Left lung (tissue), 14 donors: ENCODE measurements around the gene ZNF543. TPM values are rescaled to one million over a fixed set of nuclear protein-coding genes. Genes with fewer than 3 reads are reported as not detected.
"Not testable (repeated sequence)": the region's sequence is repeated elsewhere in the genome, so short reads cannot be mapped to it uniquely, and the experiment has no call there.

Source experiments
- ATAC-seq: fragments of 200-7000 bp; cut with Tn5 transposase; one replicate; pipeline ENCODE4 v1.9.1; 2020; ENCODE audit warnings: moderate library complexity
- DNase-seq, 4 donors: peaks; one replicate each; pipeline ENCODE4 v3.0.0-alpha.2; 2013 to 2020
- H3K27ac ChIP-seq, 2 donors: fragments of 200-600 bp; sonication (generic) in 1 of 2; one replicate each; pipeline versions ENCODE4 v1.5.0 to v1.8.0; 2020 to 2021
- H3K27me3 ChIP-seq, 2 donors: fragments of 200-600 bp; sonication (generic) in 1 of 2; one replicate each; pipeline versions ENCODE4 v1.5.0 to v1.8.0; 2020 to 2021
- H3K36me3 ChIP-seq, 2 donors: fragments of 200-600 bp; sonication (generic) in 1 of 2; one replicate each; pipeline versions ENCODE4 v1.5.0 to v1.8.0; 2020 to 2021
- H3K4me1 ChIP-seq, 2 donors: fragments of 200-600 bp; one replicate each; pipeline ENCODE4 v1.8.0; 2021
- H3K4me3 ChIP-seq, 2 donors: fragments of 200-600 bp; sonication (generic) in 1 of 2; one replicate each; pipeline versions ENCODE4 v1.5.0 to v1.8.0; 2020 to 2021; ENCODE audit warnings: mild to moderate bottlenecking in 1 of 2
- H3K9me3 ChIP-seq, 2 donors: fragments of 200-600 bp; sonication (generic) in 1 of 2; one replicate each; pipeline versions ENCODE4 v1.5.0 to v1.8.0; 2020 to 2021
- intact Hi-C, 2 donors: fragments of 100-400 bp; cut with DNase I; formaldehyde crosslinking; loops; one replicate each; pipeline versions ENCODE4 v1.11.2 to v1.14.2; 2022
- long read RNA-seq, 12 donors: library from polyadenylated mRNA in 2 of 12; unstranded in 2 of 12; transcript quantifications; one replicate each; pipeline ENCODE4 v2.0.0 and lab custom pipeline, GENCODE V29; 2019 to 2026
- polyA plus RNA-seq, 6 donors: library from polyadenylated mRNA; unstranded; fragments of 120-200 nt; gene quantifications; one replicate each; pipeline ENCODE4 v1.2.1, GENCODE V29; 2013; ENCODE audit not compliant: insufficient read length in 6 of 6
- total RNA-seq, 2 donors: library from RNA; stranded (reverse); fragmentation: NEBNext Ultra II Directional; extraction: Animal tissue kit (Norgen Biotek cat#: 25700); gene quantifications; one replicate each; pipeline ENCODE4 v1.2.1, GENCODE V29; 2021
- TF ChIP-seq, protein P1 (sequence below), 2 donors: fragments of 200-600 bp; sonication (generic) in 1 of 2; IDR thresholded peaks; one replicate each; pipeline versions ENCODE4 v1.5.0 to v1.8.0; 2021; ENCODE audit warnings: antibody characterized with exemption in 2 of 2
- donor health status: DM: no; HTN: yes; CAD: no.
- donor health status: DM: no; HTN: no; CAD: no.

Gene ZNF543
- total RNA-seq (1 to 10 TPM; 6.6 to 7.2 TPM), polyA plus RNA-seq (10 to 100 TPM in 4 of 6 donors, 1 to 10 TPM in 2; 8.9 to 11.6 (median 10.6) TPM)
- long read RNA-seq, donor 1, partial matches to known transcripts = 0 of 4 reads
- long read RNA-seq, donor 1, other reads (novel, unspliced or antisense) = 0 of 4 reads
- long read RNA-seq, donor 2, transcript ZNF543-201 (4 exons, 3,659 nt) = major isoform, 6 of 6 reads
- long read RNA-seq, donor 2, partial matches to known transcripts = 0 of 6 reads
- long read RNA-seq, donor 2, other reads (novel, unspliced or antisense) = 0 of 6 reads
- long read RNA-seq, donor 3, partial matches to known transcripts = 0 of 2 reads
- long read RNA-seq, donor 3, other reads (novel, unspliced or antisense) = 0 of 2 reads
- long read RNA-seq, donor 4 = 0 reads
- long read RNA-seq, donor 5, partial matches to known transcripts = 0 of 1 reads
- long read RNA-seq, donor 5, other reads (novel, unspliced or antisense) = 0 of 1 reads
- long read RNA-seq, donor 6 = 0 reads
- long read RNA-seq, donor 7 = 0 reads
- long read RNA-seq, donor 8, partial matches to known transcripts = 0 of 2 reads
- long read RNA-seq, donor 8, other reads (novel, unspliced or antisense) = 0 of 2 reads
- long read RNA-seq, donor 9 = 0 reads
- long read RNA-seq, donor 10 = 0 reads
- long read RNA-seq, donor 11 = 0 reads
- long read RNA-seq, donor 12, transcript ZNF543-201 (4 exons, 3,659 nt) = major isoform, 5 of 5 reads
- long read RNA-seq, donor 12, partial matches to known transcripts = 0 of 5 reads
- long read RNA-seq, donor 12, other reads (novel, unspliced or antisense) = 0 of 5 reads

DNA sequence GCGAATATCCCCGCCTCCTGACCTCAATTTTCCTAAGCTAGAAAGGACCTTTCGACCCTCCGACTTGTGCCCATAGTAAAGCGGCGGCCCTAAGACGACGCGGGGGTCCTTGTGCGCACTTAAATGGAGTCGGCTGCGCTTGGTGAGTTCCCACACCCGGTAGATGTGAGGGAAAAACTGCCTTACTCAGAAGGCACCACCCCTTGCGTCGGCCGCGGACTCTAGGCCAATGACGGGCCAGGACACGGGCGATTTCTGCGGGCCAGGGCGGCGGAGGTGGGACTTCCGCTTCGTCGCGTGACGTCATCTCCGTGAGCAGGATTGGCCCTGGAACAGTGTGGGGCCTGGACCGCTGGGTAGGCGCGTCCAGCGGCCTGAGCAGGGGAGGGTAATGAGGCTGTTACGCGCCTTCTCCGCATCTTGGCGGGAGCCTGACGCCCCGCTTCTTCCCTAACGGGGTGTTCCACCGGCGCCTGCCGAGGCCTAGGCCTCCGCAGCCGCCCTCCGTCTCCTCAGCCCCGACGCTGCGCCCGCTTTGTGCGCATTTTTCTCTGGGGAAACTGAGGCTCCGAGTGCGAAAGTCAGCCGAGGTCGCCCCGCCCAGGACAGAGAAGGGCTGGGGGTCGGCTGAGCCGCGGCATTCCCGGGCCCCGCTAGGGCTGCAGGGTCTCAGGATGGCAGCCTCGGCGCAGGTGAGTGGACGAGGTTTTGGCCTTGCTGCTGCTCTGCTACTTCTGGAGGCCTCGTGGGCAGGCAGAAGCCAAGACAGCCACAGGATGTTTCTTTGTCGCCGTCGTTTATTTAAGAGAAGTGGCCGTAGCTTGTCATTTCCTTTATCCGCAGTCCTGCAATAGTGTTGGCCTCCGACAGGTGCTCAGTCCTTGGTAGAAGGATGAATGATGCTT lies at the start of gene ZNF543:
Gene ZNF543, plus strand, starts transcription at position 293 of the 905 bp plus-strand sequence. Its CDS starts 382 bp downstream, at position 675.
- intact Hi-C loops = no loop called here

DNA sequence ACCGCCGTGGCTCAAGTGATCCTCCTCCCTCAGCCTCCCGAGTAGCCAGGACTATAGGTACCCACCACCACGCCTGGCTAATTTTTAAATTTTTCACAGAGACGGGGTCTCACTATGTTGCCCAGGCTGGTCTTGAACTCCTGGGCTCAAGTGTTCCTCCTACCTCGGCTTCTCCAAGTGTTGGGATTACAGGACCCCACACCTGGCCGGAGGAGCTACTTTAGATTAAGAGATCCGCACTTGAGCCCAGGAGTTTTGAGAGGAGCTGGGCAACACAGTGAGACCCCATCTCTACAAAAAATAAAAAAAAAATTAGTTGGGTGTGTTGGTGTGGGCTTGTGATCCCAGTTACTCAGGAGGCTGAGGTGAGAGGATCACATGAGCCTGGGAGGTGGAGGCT lies 49.0 kb upstream of the ZNF543 start:
- Histone ChIP-seq H3K36me3 (peaks cover 0 to 5% of the 10 kb centered on the region in 2 donors), H3K27ac (no peak overlapping the region), H3K4me1 (no peaks in the 10 kb centered on the region), H3K27me3 (no peaks in the 10 kb centered on the region), H3K4me3 (no peak overlapping the region), H3K9me3 (no peaks in the 10 kb centered on the region)
- no peak for DNase-seq
- no peak for ATAC-seq
- intact Hi-C loops = no loop called here
- TF ChIP-seq, protein P1, sequence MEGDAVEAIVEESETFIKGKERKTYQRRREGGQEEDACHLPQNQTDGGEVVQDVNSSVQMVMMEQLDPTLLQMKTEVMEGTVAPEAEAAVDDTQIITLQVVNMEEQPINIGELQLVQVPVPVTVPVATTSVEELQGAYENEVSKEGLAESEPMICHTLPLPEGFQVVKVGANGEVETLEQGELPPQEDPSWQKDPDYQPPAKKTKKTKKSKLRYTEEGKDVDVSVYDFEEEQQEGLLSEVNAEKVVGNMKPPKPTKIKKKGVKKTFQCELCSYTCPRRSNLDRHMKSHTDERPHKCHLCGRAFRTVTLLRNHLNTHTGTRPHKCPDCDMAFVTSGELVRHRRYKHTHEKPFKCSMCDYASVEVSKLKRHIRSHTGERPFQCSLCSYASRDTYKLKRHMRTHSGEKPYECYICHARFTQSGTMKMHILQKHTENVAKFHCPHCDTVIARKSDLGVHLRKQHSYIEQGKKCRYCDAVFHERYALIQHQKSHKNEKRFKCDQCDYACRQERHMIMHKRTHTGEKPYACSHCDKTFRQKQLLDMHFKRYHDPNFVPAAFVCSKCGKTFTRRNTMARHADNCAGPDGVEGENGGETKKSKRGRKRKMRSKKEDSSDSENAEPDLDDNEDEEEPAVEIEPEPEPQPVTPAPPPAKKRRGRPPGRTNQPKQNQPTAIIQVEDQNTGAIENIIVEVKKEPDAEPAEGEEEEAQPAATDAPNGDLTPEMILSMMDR (IDR thresholded peaks at IDR 0.05) = no peak

More for the DNA sequence above, at the start of gene ZNF543:
- Histone ChIP-seq H3K27me3 (peaks cover 9 to 34% of the 10 kb centered on the region in 2 donors), H3K36me3 (peaks cover 6 to 23% of the 10 kb centered on the region in 2 donors), H3K4me1 (peaks cover 9 to 19% of the 10 kb centered on the region in 2 donors), H3K9me3 (peaks cover 0 to 3% of the 10 kb centered on the region in 2 donors), H3K4me3 (peak within 1 kb of the TSS; percentile 78 to 94), H3K27ac (peak within 1 kb of the TSS; percentile 83 to 84)
- ATAC-seq (peak; percentile 100), DNase-seq (peak; percentile 96 to 98 (median 97))
- TF ChIP-seq, protein P1 (IDR thresholded peaks at IDR 0.05) = no peak

DNA sequence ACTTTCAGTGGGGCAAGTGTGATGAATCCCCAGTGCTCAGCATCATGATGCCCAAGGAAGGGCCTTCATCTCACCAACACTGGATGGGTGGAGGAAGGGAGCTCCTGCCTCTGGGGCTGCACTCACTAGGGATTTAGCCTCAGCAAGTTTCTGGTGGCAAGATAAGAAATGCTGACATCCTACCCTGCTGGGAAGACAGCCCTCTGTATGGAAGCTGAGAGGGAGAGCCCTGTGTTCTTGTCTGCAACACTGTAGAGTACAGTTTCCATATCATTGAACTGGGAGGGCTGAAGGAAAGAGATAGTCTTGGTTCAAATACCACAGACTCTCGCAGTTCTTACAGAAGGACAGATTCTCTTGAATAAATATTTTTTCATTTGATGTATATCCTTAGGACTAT lies 47.3 kb upstream of the ZNF543 start:
- Histone ChIP-seq H3K27ac (no peak overlapping the region), H3K4me3 (no peak overlapping the region), H3K4me1 (no peaks in the 10 kb centered on the region), H3K27me3 (no peaks in the 10 kb centered on the region), H3K9me3 (no peaks in the 10 kb centered on the region), H3K36me3 (peaks cover 0 to 5% of the 10 kb centered on the region in 2 donors)
- ATAC-seq = no peak
- intact Hi-C loops = no loop called here
- DNase-seq = no peak
- TF ChIP-seq, protein P1 (IDR thresholded peaks at IDR 0.05) = no peak

DNA sequence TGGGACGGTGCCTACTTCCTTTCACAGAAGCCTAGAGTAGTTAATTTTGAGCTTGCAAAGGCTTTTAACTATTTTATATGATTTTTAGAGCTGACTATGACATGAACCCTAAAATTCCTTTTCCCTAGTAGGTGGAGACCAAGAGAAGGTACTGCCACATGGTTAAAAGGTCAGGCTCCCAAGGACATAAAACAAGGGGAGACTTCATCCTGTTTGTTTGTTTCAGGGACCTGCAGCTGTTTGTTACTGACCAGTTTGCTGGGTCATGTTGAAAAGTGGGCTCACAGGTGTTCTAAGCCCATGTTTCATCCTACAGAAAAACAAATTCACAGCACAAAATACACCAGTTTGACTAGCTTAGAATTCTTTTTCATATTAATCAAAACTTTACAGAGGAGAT lies 43.8 kb upstream of the ZNF543 start:
- H3K4me3 ChIP-seq = no peak overlapping the region
- ATAC-seq (no peak), DNase-seq (no peak)
- peaks cover 0 to 12% of the 10 kb centered on the region in 2 donors for H3K4me1 ChIP-seq
- H3K36me3 ChIP-seq = no peaks in the 10 kb centered on the region
- H3K27ac ChIP-seq = no peak overlapping the region
- H3K9me3 ChIP-seq = no peaks in the 10 kb centered on the region
- TF ChIP-seq, protein P1 (IDR thresholded peaks at IDR 0.05) = no peak
- H3K27me3 ChIP-seq = no peaks in the 10 kb centered on the region
- intact Hi-C loops = no loop called here

DNA sequence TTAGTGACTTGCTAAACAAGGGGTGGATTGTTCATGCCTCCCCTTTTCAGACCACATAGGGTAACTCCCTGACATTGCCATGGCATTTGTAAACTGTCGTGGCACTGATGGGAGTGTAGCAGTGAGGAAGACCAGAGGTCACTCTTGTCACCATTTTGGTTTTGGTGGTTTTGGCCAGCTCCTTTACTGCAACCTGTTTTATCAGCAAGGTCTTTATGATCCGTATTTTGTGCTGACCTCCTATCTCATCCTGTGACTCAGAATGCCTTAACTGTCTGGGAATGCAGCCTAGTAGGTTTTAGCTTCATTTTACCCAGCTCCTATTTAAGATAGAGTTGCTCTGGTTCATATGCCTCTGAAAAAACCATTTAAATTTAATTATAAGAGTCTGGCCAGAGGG lies 41.8 kb upstream of the ZNF543 start:
- H3K9me3 ChIP-seq, H3K4me3 ChIP-seq, H3K27me3 ChIP-seq, H3K27ac ChIP-seq, H3K36me3 ChIP-seq, DNase-seq, intact Hi-C loops, ATAC-seq: not testable (repeated sequence)
- peaks cover 11 to 32% of the 10 kb centered on the region in 2 donors for H3K4me1 ChIP-seq
